SK-N-SH (cell line): ENCODE data around the gene PXMP4. TPM values are rescaled to one million over a fixed set of nuclear protein-coding genes. Genes with fewer than 3 reads are reported as not detected.
A peak's percentile ranks its signal among the peaks of the same experiment; 100 is the strongest.

Source experiments
- CTCF ChIP-seq: fragments of 200-600 bp; sonication (generic); IDR thresholded peaks from 2 replicates; pipeline ENCODE4 v1.6.1; 2017; ENCODE audit warnings: antibody characterized with exemption, mild to moderate bottlenecking, moderate library complexity
- ELF1 ChIP-seq: IDR thresholded peaks from 2 replicates; pipeline ENCODE4 v1.4.0; 2012
- EP300 ChIP-seq, 2 experiments: IDR thresholded peaks; 2 replicates each; pipeline versions ENCODE4 v1.4.0 to v1.6.1; 2012; ENCODE audit warnings: borderline replicate concordance in 1 of 2, low read depth in 1 of 2, low read length in 1 of 2
- EZH2phosphoT487 ChIP-seq: fragments of 200-600 bp; sonication (generic); IDR thresholded peaks from 2 replicates; pipeline ENCODE4 v1.6.1; 2017; ENCODE audit warnings: low read depth, mixed run types, mild to moderate bottlenecking, antibody characterized with exemption, moderate library complexity, borderline replicate concordance
- FOSL2 ChIP-seq: IDR thresholded peaks from 2 replicates; pipeline ENCODE4 v1.4.0; 2012; ENCODE audit warnings: low read depth, mild to moderate bottlenecking, moderate library complexity, borderline replicate concordance
- GABPA ChIP-seq: IDR thresholded peaks from 2 replicates; pipeline ENCODE4 v1.4.0; 2012; ENCODE audit warnings: low read depth, mild to moderate bottlenecking
- GATA2 ChIP-seq: sonication (generic); formaldehyde crosslinking; IDR thresholded peaks from 2 replicates; pipeline ENCODE4 v1.5.0; 2020; ENCODE audit warnings: mild to moderate bottlenecking, missing genetic modification reagents
- MAX ChIP-seq: IDR thresholded peaks from 2 replicates; pipeline ENCODE4 v1.4.0; 2012; ENCODE audit warnings: low read depth
- MXI1 ChIP-seq: IDR thresholded peaks from 2 replicates; pipeline ENCODE4 v1.6.1; 2012; ENCODE audit warnings: mild to moderate bottlenecking, low read depth, low read length, improper control_type of control experiment
- PBX3 ChIP-seq: IDR thresholded peaks from 2 replicates; pipeline ENCODE4; 2012
- RCOR1 ChIP-seq: fragments of 150-350 bp; IDR thresholded peaks from 2 replicates; pipeline ENCODE4 v1.6.1; 2017; ENCODE audit warnings: antibody characterized with exemption, low read length
- REST ChIP-seq: IDR thresholded peaks from 2 replicates; pipeline ENCODE4 v1.6.1; 2012; ENCODE audit warnings: mild to moderate bottlenecking, low read depth, low read length, moderate library complexity
- RFX5 ChIP-seq: IDR thresholded peaks from 2 replicates; pipeline ENCODE4 v1.6.1; 2012; ENCODE audit warnings: mild to moderate bottlenecking, improper control_type of control experiment, low read length
- TAF1 ChIP-seq: IDR thresholded peaks from 2 replicates; pipeline ENCODE4 v1.6.1; 2012; ENCODE audit warnings: low read depth, mild to moderate bottlenecking, low read length, moderate library complexity, borderline replicate concordance
- TCF12 ChIP-seq: IDR thresholded peaks from 2 replicates; pipeline ENCODE4 v1.4.0; 2012
- polyA plus RNA-seq, 3 experiments: library from polyadenylated mRNA; depleted of rRNA; stranded (reverse); fragments of >200 nt; gene quantifications; 2 replicates each; pipeline ENCODE4 v1.2.3, GENCODE V29; 2012

The PXMP4 gene
- polyA plus RNA-seq, 1 of the 3 experiments (the other 2 are of a cell fraction), result 5.6 TPM

- TF ChIP-seq TAF1 (no peak), MAX (peak; percentile 75), MXI1 (peak; percentile 77), FOSL2 (no peak), GABPA (peak; percentile 26; the same call in 1 of the 2 replicates), CTCF (peak; percentile 35), TCF12 (no peak), GATA2 (CRISPR knock-in tag) (no peak), RCOR1 (no peak), EP300 (IDR thresholded peaks at IDR 0.05; ENCODE audit: borderline replicate concordance in 1 of 2, low read depth in 1 of 2, low read length in 1 of 2) (no peak; a peak in 1 of 4 replicates), ELF1 (no peak), PBX3 (no peak), REST (no peak), EZH2phosphoT487 (no peak), RFX5 (no peak)
Observed at GRCh38 chr20:33666293-33667244, 53.5 kb downstream of the PXMP4 start, which contains the start of gene ACTL10 (continued).
